Measurements from ENCODE around the gene CLHC1.
"Not testable (repeated sequence)": the region's sequence is repeated elsewhere in the genome, so short reads cannot be mapped to it uniquely, and the experiment has no call there.

CLHC1 gene

GRCh38 chr2:55232084-55232862, at the start of gene CLHC1, which contains the start of gene RPS27A:
Gene CLHC1 (minus strand): TSS chr2:55232293. CDS start chr2:55222411, 9,882 bp downstream.
Gene RPS27A (plus strand): TSS chr2:55232688. CDS start chr2:55232825, 137 bp downstream.
- DNase-seq, result peak; percentile 99

GRCh38 chr2:55280851-55281546, 48.9 kb upstream of the CLHC1 start:
- DNase-seq, result not testable (repeated sequence)

DNA sequence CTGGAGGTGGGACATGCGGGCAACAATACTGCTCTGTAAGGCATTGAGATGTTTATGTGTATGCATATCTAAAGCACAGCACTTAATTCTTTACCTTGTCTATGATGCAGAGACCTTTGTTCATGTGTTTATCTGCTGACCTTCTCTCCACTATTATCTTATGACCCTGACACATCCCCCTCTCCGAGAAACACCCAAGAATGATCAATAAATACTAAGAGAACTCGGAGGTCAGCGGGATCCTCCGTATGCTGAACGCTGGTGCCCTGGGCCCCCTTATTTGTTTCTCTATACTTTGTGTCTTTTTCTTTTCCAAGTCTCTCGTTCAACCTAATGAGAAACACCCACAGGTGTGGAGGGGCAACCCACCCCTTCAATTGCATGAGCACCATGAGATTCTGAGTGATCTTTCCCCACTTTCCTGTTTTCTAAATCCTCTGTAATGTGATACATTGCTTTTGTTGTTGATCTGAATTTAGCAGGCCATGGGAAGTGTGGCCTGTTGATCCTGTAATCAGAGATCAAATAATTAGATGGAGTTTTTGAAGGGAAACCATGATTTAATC, 47.8 kb upstream of the CLHC1 start:
- DNase-seq, result not testable (repeated sequence)

DNA sequence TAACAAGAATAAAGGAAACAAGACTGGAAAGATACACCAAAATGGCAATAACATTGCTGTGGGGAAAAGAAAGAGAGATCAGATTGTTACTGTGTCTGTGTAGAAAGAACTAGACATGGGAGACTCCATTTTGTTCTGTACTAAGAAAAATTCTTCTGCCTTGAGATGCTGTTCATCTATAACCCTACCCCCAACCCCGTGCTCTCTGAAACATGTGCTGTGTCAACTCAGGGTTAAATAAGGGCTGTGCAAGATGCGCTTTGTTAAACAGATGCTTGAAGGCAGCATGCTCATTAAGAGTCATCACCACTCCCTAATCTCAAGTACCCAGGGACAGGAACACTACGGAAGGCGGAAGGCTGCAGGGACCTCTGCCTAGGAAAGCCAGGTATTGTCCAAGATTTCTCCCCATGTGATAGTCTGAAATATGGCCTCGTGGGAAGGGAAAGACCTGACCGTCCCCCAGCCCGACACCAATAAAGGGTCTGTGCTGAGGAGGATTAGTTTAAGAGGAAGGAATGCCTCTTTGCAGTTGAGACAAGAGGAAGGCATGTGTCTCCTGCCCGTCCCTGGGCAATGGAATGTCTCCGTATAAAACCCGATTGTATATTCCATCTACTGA, 47.2 kb upstream of the CLHC1 start:
- DNase-seq, result not testable (repeated sequence)

DNA sequence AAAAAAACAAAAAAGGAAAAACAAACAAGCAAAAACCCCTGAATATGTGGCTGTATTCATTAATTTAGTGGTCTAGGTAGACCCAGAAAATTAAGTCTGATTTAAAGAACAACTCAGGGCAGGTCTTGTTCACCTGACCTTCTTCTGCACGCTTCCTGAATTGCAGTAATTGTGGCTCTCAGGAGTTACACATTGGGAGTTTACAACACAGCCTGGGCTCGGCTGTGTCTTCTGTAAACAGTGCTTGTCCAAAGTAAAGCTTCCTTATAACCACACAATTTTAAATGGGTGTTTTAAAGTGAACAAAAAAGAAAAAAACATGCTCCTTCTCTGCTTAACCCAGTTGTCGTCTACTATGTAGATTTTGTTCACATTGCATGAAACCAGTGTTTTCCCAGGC, 45.2 kb upstream of the CLHC1 start:
- no peak for DNase-seq

DNA sequence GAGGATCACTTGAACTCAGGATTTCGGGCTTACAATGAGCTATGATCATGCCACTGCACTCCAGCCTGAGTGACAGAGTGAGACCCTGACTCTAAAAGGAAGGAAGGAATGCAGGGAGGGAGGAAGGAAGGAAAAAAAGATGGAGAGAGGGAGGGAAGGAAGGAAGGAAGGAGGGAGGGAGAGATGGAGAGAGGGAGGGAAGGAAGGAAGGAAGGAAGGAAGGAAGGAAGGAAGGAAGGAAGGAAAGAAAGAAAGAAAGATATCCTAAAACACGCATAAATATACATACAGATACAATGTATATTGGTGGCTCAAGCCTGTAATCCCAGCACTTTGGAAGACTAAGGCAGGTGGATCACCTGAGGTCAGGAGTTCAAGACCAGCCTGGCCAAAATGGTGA, 42.3 kb upstream of the CLHC1 start:
- DNase-seq, result not testable (repeated sequence)

GRCh38 chr2:55269645-55269990, 37.5 kb upstream of the CLHC1 start:
- DNase-seq, result no peak

DNA sequence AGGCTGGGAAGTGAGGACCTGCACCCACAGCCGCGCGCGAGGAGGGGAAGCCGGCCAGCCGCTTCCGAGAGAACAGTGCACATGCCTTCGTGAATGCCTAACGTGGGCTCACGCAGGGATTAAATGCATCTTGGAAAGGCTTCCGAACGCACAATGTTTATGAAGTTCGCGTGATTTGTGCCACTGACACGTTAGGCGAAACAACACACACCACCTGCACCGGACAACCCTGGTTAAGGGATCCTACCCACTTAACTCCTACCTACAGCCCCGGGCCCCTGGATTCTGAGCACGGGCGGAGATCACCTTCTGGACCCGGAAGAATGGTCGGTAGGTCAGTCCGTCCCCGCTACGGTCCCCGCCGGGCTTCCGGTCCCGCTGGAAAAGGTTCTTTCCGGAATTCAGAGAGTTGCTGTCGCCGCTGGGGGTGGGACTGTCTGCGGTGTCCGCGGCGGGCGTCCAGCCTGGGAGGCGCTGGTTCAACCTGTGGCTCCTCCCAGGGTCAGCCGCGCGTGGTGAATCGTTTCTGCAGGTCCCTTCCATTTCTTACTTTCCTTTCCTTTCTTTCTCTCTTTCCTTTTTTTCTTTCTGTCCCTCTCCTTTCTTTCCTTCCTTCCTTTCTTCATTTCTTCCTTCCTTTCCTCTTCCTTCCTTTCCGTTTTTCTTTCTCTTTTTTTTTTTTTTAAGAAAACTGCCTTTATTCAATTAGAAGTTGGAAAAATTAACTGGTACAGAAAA, 37.0 kb upstream of the CLHC1 start, which contains the start of gene MTIF2:
Gene MTIF2 (minus strand): TSS at position 325 of the 738 bp plus-strand sequence. CDS start 5,373 bp downstream, outside the sequence.
- DNase-seq, result peak; percentile 98

GRCh38 chr2:55268288-55268906, 36.3 kb upstream of the CLHC1 start:
- DNase-seq, result no peak

DNA sequence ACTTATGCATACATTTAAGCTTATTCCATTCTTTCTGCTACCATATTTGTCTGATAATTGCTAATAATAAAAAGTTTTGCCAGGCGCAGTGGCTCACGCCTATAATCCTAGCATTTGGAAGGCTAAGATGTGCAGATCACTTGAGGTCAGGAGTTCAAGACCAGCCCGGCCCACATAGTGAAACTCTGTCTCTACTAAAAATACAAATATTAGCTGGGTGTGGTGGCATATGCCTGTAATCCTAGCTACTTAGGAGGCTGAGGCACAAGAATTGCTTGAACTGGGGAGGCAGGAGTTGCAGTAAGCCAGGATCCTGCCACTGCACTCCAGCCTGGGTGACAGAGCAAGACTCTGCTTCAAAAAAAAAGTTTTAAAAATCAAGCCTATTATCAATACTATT, 27.5 kb upstream of the CLHC1 start:
- not testable (repeated sequence) for DNase-seq

GRCh38 chr2:55252832-55253231, 20.7 kb upstream of the CLHC1 start:
- no peak for DNase-seq

DNA sequence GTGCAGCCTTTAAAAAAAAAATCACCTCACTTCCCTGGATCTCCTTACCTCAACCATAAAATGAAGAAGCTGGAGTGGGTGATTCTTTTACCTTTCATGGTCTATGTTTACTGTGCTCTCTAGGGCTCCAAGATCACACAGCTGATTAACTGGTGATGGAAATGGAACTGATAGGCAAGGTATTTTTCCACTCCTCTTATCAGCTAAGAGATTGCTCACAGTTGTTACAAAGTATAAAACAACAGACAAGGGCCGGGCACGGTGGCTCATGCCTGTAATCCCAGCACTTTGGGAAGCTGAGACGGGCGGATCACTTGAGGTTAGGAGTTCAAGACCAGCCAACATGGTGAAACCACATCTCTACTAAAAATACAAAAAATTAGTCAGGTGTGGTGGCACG, 14.9 kb upstream of the CLHC1 start:
- no peak for DNase-seq

DNA sequence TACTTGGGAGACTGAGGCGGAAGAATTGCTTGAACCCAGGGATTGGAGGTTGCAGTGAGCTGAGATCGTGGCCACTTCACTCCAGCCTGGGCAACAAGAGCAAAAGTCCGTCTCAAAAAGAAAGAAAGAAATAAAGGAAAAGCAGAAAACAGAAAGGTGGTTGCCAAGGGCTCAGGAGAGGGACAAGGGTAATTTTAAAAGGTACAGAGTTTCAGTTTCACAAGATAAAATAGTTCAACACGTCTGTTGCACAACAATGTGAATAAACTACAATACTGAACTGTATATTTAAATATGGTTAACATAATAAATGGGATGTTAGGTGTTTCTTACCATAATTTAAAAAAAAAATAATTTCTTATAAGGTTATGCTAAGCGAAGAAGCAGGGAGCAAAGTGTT, 13.3 kb upstream of the CLHC1 start:
- DNase-seq, result no peak

GRCh38 chr2:55242617-55243016, 10.5 kb upstream of the CLHC1 start:
- DNase-seq, result no peak

GRCh38 chr2:55241582-55241981, 9.5 kb upstream of the CLHC1 start:
- not testable (repeated sequence) for DNase-seq

DNA sequence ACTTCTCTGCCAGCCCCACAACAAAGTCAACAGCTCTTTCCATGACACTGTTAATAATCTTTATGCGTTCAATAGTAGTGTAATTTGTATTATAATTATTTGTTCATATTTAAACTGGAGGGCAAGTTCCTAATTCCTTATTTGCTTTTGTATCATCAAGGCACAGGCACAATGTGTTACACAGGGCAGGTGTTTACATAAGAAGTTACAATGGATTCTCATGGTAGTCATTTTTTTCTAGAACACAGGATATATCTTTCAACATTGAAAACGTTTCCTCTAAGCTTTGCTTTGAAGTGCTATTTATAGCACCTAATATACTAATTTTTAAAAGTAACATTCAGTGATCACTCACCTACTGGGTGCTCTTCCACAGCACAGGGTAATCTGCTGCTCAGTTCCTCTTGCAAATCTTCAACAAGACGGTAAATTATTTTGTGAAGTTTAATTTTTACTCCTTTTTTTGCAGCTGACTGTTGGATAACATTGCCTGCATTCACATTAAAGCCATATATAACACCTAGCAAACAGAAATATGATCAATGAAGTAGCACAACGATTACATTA, 7.6 kb upstream of the CLHC1 start:
- peak; percentile 51 for DNase-seq

- no peak for DNase-seq
Measured at GRCh38 chr2:55236992-55237543, 5.0 kb upstream of the CLHC1 start.

GRCh38 chr2:55235724-55236538, 3.8 kb upstream of the CLHC1 start:
- no peak for DNase-seq

- no peak for DNase-seq
Measured at GRCh38 chr2:55233658-55233940, 1.5 kb upstream of the CLHC1 start.

DNA sequence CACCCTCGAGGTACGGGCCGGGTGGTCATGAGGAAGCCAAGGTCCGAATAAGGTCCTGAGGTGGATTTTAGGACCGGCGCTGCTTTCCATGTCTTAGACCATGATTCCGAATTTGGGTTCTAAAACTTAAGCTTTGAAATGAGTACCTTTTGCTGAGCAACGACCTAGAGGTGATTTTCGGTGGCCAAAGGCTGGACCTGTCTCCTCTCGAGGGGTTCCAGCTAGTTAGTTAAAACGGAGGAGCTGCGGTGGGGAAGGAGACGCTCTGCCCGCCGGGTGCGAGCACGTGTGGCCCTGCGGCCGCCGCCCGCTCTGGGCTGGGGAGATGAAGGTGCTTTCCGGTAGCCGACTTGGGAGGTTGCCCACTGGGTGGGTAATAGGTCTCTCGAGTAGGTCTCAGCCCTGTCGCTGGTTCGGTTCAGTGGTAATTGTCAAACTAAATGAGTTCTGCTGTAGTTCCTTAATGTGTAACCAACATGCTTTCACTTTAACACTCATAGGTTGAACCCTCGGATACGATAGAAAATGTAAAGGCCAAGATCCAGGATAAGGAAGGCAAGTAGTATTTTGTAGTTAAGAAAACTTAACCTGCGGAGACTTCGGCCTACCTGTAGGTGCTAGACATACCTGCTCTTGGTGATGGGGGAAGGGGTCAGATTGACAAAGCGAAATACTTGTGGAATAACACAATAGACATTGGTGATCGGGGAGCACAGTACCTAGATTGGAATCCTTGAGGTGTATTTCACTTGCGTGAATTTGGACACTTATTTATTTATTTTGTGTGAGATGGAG, 967 bp upstream of the CLHC1 start:
- DNase-seq, result no peak

Data from SHP77 treated with DMSO at 0.1 percent for 48 hours (cell line).